Measurements from ENCODE around the gene KRTAP1-5. TPM values are rescaled to one million over a fixed set of nuclear protein-coding genes. Genes with fewer than 3 reads are reported as not detected.

The KRTAP1-5 gene
- total RNA-seq, 1 donor = 25.0 TPM

DNA sequence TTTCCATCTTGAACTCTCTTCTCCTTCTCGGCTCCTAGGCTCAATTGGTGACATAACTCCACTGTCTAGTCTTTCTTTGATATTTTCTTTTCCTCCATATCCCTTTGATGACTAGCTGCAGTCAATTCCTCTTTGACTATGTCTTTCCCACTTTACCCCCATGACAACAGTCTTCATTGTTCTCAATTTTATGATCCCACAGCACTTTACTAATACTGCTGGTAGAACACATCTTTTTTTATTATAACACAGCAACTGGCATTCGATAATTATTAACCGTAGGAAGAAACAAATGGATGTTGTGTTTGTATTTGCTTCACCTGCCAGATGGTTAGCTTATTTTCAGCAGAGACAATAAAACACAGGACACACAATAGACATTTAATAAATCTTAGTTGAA lies 34.3 kb downstream of the KRTAP1-5 start:
- no peaks in the 10 kb centered on the region for H3K36me3 ChIP-seq (ENCODE audit: insufficient read depth, low read length)
- peak overlapping the region; percentile 42 for H2AFZ ChIP-seq (ENCODE audit: low read length)
- H3K27me3 ChIP-seq (ENCODE audit: insufficient read depth, low read length) = no peaks in the 10 kb centered on the region
- H3K27ac ChIP-seq (ENCODE audit: low read depth, low read length) = no peak overlapping the region
- H3K79me2 ChIP-seq (ENCODE audit: insufficient read depth, low read length) = no peaks in the 10 kb centered on the region
- H3K9me3 ChIP-seq (ENCODE audit: low read depth, low read length) = no peaks in the 10 kb centered on the region
- TF ChIP-seq, protein P1, sequence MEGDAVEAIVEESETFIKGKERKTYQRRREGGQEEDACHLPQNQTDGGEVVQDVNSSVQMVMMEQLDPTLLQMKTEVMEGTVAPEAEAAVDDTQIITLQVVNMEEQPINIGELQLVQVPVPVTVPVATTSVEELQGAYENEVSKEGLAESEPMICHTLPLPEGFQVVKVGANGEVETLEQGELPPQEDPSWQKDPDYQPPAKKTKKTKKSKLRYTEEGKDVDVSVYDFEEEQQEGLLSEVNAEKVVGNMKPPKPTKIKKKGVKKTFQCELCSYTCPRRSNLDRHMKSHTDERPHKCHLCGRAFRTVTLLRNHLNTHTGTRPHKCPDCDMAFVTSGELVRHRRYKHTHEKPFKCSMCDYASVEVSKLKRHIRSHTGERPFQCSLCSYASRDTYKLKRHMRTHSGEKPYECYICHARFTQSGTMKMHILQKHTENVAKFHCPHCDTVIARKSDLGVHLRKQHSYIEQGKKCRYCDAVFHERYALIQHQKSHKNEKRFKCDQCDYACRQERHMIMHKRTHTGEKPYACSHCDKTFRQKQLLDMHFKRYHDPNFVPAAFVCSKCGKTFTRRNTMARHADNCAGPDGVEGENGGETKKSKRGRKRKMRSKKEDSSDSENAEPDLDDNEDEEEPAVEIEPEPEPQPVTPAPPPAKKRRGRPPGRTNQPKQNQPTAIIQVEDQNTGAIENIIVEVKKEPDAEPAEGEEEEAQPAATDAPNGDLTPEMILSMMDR (IDR thresholded peaks at IDR 0.05; ENCODE audit: extremely low read depth, low read depth, low read length) = no peak
- no peak overlapping the region for H3K4me3 ChIP-seq (ENCODE audit: insufficient read depth, low read length)
- no peak for DNase-seq (ENCODE audit: insufficient read length, low spot score, missing footprints)
- no peaks in the 10 kb centered on the region for H3K4me1 ChIP-seq (ENCODE audit: insufficient read depth, low read length)
- no peaks in the 10 kb centered on the region for H4K20me1 ChIP-seq (ENCODE audit: insufficient read depth, low read length)
- no peak overlapping the region for H3K4me2 ChIP-seq (ENCODE audit: insufficient read depth, low read length)

DNA sequence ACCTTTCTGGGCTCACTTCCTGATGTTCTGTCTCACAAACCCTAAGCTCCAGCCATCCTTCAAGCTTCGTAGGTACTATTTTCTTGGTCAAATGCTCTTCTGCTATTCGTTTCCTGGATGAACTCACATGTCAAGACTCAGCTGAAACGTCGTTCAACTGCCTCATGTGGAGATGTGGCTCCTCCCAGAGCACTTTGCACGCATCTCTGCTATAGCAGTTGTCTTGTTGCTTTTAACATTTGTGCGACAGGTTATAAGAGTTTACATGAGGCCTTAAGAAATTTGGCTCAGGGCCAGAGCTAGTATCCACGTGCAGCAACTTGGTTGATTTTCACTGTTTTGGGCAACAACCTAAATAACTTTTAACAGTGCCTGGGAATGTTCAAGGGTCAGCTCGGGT lies 40.1 kb downstream of the KRTAP1-5 start:
- Histone ChIP-seq H3K4me3 (ENCODE audit: insufficient read depth, low read length) (no peak overlapping the region), H3K4me2 (ENCODE audit: insufficient read depth, low read length) (no peak overlapping the region), H3K36me3 (ENCODE audit: insufficient read depth, low read length) (no peaks in the 10 kb centered on the region), H3K27ac (ENCODE audit: low read depth, low read length) (no peak overlapping the region), H3K79me2 (ENCODE audit: insufficient read depth, low read length) (no peaks in the 10 kb centered on the region), H3K9me3 (ENCODE audit: low read depth, low read length) (no peaks in the 10 kb centered on the region), H3K27me3 (ENCODE audit: insufficient read depth, low read length) (no peaks in the 10 kb centered on the region), H4K20me1 (ENCODE audit: insufficient read depth, low read length) (no peaks in the 10 kb centered on the region), H3K4me1 (ENCODE audit: insufficient read depth, low read length) (no peaks in the 10 kb centered on the region), H2AFZ (ENCODE audit: low read length) (no peak overlapping the region)
- DNase-seq (ENCODE audit: insufficient read length, low spot score, missing footprints) = no peak
- TF ChIP-seq, protein P1 (IDR thresholded peaks at IDR 0.05; ENCODE audit: extremely low read depth, low read depth, low read length) = no peak

DNA sequence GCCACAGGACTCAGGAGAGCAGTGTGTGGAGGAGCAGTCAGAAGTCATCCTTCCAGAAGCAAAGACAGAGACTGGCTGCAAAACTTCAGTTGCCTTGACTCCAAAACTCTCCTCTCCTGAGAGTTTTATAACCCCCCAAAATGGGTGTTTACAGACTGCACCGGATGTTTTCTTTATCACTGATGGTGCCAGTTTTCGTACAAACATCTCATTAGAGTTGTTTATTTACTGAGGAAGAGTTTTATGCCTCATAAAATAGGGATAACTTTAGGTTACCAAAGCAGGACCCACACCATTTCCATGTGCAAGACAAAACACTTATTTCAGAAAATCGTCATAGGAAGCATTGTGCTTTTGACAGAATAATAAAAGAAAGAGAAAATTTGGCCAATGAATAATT lies 42.8 kb downstream of the KRTAP1-5 start, which contains the start of gene KRT40:
Gene KRT40 (minus strand): TSS at position 101 of the 400 bp plus-strand sequence. CDS start 53 bp downstream, at position 48.
- Histone ChIP-seq H3K27ac (ENCODE audit: low read depth, low read length) (no peak within 1 kb of the TSS), H2AFZ (ENCODE audit: low read length) (peak within 1 kb of the TSS; percentile 40), H3K36me3 (ENCODE audit: insufficient read depth, low read length) (no peaks in the 10 kb centered on the region), H3K4me3 (ENCODE audit: insufficient read depth, low read length) (no peak within 1 kb of the TSS), H4K20me1 (ENCODE audit: insufficient read depth, low read length) (no peaks in the 10 kb centered on the region), H3K4me1 (ENCODE audit: insufficient read depth, low read length) (peaks cover 9% of the 10 kb centered on the region), H3K27me3 (ENCODE audit: insufficient read depth, low read length) (no peaks in the 10 kb centered on the region), H3K9me3 (ENCODE audit: low read depth, low read length) (no peaks in the 10 kb centered on the region), H3K4me2 (ENCODE audit: insufficient read depth, low read length) (no peak within 1 kb of the TSS), H3K79me2 (ENCODE audit: insufficient read depth, low read length) (no peaks in the 10 kb centered on the region)
- TF ChIP-seq, protein P1 (IDR thresholded peaks at IDR 0.05; ENCODE audit: extremely low read depth, low read depth, low read length) = no peak
- no peak for DNase-seq (ENCODE audit: insufficient read length, low spot score, missing footprints)

DNA sequence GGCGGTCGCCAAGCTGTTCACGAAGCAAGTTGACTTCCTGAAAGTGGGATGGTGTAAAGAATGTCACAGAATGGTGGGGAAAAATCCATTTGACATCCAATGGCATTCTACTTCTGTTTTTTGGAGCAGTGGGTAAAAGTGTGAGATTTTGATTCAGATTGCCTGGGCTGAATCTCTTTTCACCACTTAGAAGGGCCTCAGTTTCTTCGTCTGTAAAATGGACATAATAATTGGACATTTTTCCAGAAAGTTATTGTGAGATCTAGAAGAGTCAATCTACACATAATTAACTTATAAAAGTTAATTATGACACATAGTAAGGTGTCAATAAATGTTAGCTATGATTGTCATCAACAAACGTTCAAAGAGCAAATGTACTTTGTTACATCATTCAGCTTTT lies 45.9 kb downstream of the KRTAP1-5 start:
- TF ChIP-seq, protein P1 (IDR thresholded peaks at IDR 0.05; ENCODE audit: extremely low read depth, low read depth, low read length) = no peak
- H2AFZ ChIP-seq (ENCODE audit: low read length) = peak overlapping the region; percentile 58
- no peak overlapping the region for H3K4me3 ChIP-seq (ENCODE audit: insufficient read depth, low read length)
- peaks cover 9% of the 10 kb centered on the region for H3K4me1 ChIP-seq (ENCODE audit: insufficient read depth, low read length)
- no peak overlapping the region for H3K27ac ChIP-seq (ENCODE audit: low read depth, low read length)
- H4K20me1 ChIP-seq (ENCODE audit: insufficient read depth, low read length) = no peaks in the 10 kb centered on the region
- no peaks in the 10 kb centered on the region for H3K79me2 ChIP-seq (ENCODE audit: insufficient read depth, low read length)
- no peaks in the 10 kb centered on the region for H3K36me3 ChIP-seq (ENCODE audit: insufficient read depth, low read length)
- peak overlapping the region; percentile 28 for H3K4me2 ChIP-seq (ENCODE audit: insufficient read depth, low read length)
- no peaks in the 10 kb centered on the region for H3K27me3 ChIP-seq (ENCODE audit: insufficient read depth, low read length)
- H3K9me3 ChIP-seq (ENCODE audit: low read depth, low read length) = no peaks in the 10 kb centered on the region
- DNase-seq (ENCODE audit: insufficient read length, low spot score, missing footprints) = no peak

Data from osteoblast (primary cell).